ENCODE measurements around the gene DNER.

DNA sequence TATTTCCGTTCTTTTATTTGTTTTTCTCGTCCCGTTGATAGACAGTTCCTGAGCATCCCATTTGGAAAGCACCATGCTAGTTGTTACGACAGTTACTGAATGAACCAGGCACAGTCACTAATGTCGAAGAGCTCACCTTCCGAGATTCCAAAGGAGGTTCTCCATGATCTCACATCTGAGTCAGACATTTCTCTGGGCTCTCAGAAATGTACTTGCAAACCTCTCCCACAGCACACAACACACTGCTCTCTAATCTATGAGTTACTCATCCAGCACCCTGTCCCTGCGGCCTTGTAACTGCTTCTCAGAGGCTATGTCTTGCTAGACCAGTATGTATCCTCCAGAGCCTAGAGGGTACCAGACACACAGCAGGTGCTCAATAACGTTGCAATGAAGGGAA is 174.7 kb downstream of the DNER start:
- TF ChIP-seq, protein P1, sequence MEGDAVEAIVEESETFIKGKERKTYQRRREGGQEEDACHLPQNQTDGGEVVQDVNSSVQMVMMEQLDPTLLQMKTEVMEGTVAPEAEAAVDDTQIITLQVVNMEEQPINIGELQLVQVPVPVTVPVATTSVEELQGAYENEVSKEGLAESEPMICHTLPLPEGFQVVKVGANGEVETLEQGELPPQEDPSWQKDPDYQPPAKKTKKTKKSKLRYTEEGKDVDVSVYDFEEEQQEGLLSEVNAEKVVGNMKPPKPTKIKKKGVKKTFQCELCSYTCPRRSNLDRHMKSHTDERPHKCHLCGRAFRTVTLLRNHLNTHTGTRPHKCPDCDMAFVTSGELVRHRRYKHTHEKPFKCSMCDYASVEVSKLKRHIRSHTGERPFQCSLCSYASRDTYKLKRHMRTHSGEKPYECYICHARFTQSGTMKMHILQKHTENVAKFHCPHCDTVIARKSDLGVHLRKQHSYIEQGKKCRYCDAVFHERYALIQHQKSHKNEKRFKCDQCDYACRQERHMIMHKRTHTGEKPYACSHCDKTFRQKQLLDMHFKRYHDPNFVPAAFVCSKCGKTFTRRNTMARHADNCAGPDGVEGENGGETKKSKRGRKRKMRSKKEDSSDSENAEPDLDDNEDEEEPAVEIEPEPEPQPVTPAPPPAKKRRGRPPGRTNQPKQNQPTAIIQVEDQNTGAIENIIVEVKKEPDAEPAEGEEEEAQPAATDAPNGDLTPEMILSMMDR (optimal IDR thresholded peaks at IDR 0.05 in 1 of 3, IDR thresholded peaks at IDR 0.05 in 1 of 3, conservative IDR thresholded peaks at IDR 0.05 in 1 of 3; ENCODE audit: extremely low read depth in 1 of 3, insufficient read depth in 2 of 3, low read length in 3 of 3): no peak
- no peak for TF ChIP-seq EZH2 (IDR thresholded peaks at IDR 0.05; ENCODE audit: low read length)

All from keratinocyte (primary cell).